A549 treated with ZK216348 at 1 μM for 4 hours (cell line): ENCODE data around the gene GUCA2B. TPM values are rescaled to one million over a fixed set of nuclear protein-coding genes. Genes with fewer than 3 reads are reported as not detected.

Experiments
- total RNA-seq: library from RNA; stranded (reverse); fragments of 200-300 nt; extraction: Qiagen RNA extraction; gene quantifications from 5 replicates; pipeline ENCODE4 v1.2.3, GENCODE V29; 2022; ENCODE audit warnings: low read depth

GUCA2B gene
- total RNA-seq = 0.42 TPM in 1 of 5 replicates, not detected in the others

GRCh38 chr1:42152907-42153600 lies at the start of gene GUCA2B:
TSS of gene GUCA2B (plus strand) at chr1:42153410. CDS start at chr1:42153451, 41 bp downstream.

GRCh38 chr1:42164551-42165420 lies 11.6 kb downstream of the GUCA2B start, which contains the start of gene GUCA2A:
TSS of gene GUCA2A (minus strand) at chr1:42164745. CDS start at chr1:42164712, 33 bp downstream.

Other genes starting within 250 kb of the GUCA2B start
- gene HIVEP3, start 234.5 kb upstream of the GUCA2B start, total RNA-seq = 2.0 to 3.4 TPM (median 3.0 TPM) in 5 replicates
- gene GUCA2A, start 11.3 kb downstream of the GUCA2B start, total RNA-seq = not detected in 5 replicates
- gene FOXJ3, start 181.8 kb downstream of the GUCA2B start, total RNA-seq = 12.7 to 21.9 TPM (median 18.2 TPM) in 5 replicates
- 0.50 to 1.1 TPM (median 0.87 TPM) in 5 replicates for gene RIMKLA, start 227.4 kb downstream of the GUCA2B start, total RNA-seq